Measurements from ENCODE around the gene ZNF638. TPM values are rescaled to one million over a fixed set of nuclear protein-coding genes. Genes with fewer than 3 reads are reported as not detected.

Gene ZNF638
- total and polyA plus RNA-seq, 4 donors: 24.8 to 151 (median 56.1) TPM

GRCh38 chr2:71323386-71323785, 8.2 kb upstream of the ZNF638 start:
- H3K27me3 ChIP-seq (ENCODE audit: control insufficient read depth in 4 of 4, insufficient read depth in 4 of 4, low read length in 3 of 4): no peaks in the 10 kb centered on the region
- H3K9me3 ChIP-seq (ENCODE audit: control insufficient read depth in 4 of 4, low read length in 3 of 4): peaks cover 0 to 3% (median 0%) of the 10 kb centered on the region in 4 donors
- H3K4me3 ChIP-seq (ENCODE audit: low read depth in 1 of 3, low read length in 3 of 3): no peak overlapping the region
- TF ChIP-seq RXRA (IDR thresholded peaks at IDR 0.05): no peak
- no peak for TF ChIP-seq FOXA2 (IDR thresholded peaks at IDR 0.05)
- TF ChIP-seq ZBTB33 (IDR thresholded peaks at IDR 0.05): no peak
- TF ChIP-seq SP1 (IDR thresholded peaks at IDR 0.05): no peak
- TF ChIP-seq YY1 (IDR thresholded peaks at IDR 0.05): no peak
- TF ChIP-seq MAX (IDR thresholded peaks at IDR 0.05): no peak
- no peak for TF ChIP-seq FOXA1 (IDR thresholded peaks at IDR 0.05)
- TF ChIP-seq EGR1 (IDR thresholded peaks at IDR 0.05; ENCODE audit: low read depth in 2 of 2): no peak
- no peak for TF ChIP-seq REST (IDR thresholded peaks at IDR 0.05)
- no peak for TF ChIP-seq JUND (IDR thresholded peaks at IDR 0.05)
- TF ChIP-seq CTCF (IDR thresholded peaks at IDR 0.05; ENCODE audit: low read depth, low read length, missing input control): no peak
- TF ChIP-seq ATF3 (IDR thresholded peaks at IDR 0.05): no peak
- TF ChIP-seq NR2F2 (IDR thresholded peaks at IDR 0.05): no peak
- no peak for TF ChIP-seq HNF4G (IDR thresholded peaks at IDR 0.05)
- TF ChIP-seq HNF4A (conservative IDR thresholded peaks at IDR 0.05): no peak
- no peak for TF ChIP-seq TAF1 (conservative IDR thresholded peaks at IDR 0.05)
- no peak for TF ChIP-seq GABPA (IDR thresholded peaks at IDR 0.05 in 1 of 2, conservative IDR thresholded peaks at IDR 0.05 in 1 of 2)
- H3K27ac ChIP-seq (ENCODE audit: low read depth in 1 of 2, low read length in 2 of 2): no peak overlapping the region
- no peaks in the 10 kb centered on the region for H3K4me1 ChIP-seq (ENCODE audit: control insufficient read depth in 4 of 4, insufficient read depth in 4 of 4, low read length in 3 of 4)
- DNase-seq (ENCODE audit: low spot score): no peak
- no peak overlapping the region for H3K9ac ChIP-seq (ENCODE audit: low read depth in 1 of 2, low read length in 2 of 2)
- H3K36me3 ChIP-seq (ENCODE audit: control insufficient read depth in 4 of 4, insufficient read depth in 3 of 4, low read depth in 1 of 4, low read length in 3 of 4): no peaks in the 10 kb centered on the region
- 95% methylated on average over 6 of the region's 6 CpGs for WGBS

- 97% methylated on average over 3 of the region's 3 CpGs for WGBS
- H3K4me1 ChIP-seq (ENCODE audit: control insufficient read depth in 4 of 4, insufficient read depth in 4 of 4, low read length in 3 of 4): peaks cover 0 to 3% (median 2%) of the 10 kb centered on the region in 4 donors
- TF ChIP-seq TAF1 (conservative IDR thresholded peaks at IDR 0.05) (no peak), YY1 (IDR thresholded peaks at IDR 0.05) (no peak), ZBTB33 (IDR thresholded peaks at IDR 0.05) (no peak), CTCF (IDR thresholded peaks at IDR 0.05; ENCODE audit: low read depth, low read length, missing input control) (no peak), MAX (IDR thresholded peaks at IDR 0.05) (no peak), FOXA1 (IDR thresholded peaks at IDR 0.05) (no peak), NR2F2 (IDR thresholded peaks at IDR 0.05) (no peak)
Observed at GRCh38 chr2:71326968-71327367, 4.6 kb upstream of the ZNF638 start.

More at GRCh38 chr2:71326968-71327367, 4.6 kb upstream of the ZNF638 start:
- DNase-seq (ENCODE audit: low spot score): no peak
- Histone ChIP-seq H3K4me3 (ENCODE audit: low read depth in 1 of 3, low read length in 3 of 3) (no peak overlapping the region), H3K9ac (ENCODE audit: low read depth in 1 of 2, low read length in 2 of 2) (no peak overlapping the region), H3K9me3 (ENCODE audit: control insufficient read depth in 4 of 4, low read length in 3 of 4) (no peaks in the 10 kb centered on the region), H3K27ac (ENCODE audit: low read depth in 1 of 2, low read length in 2 of 2) (no peak overlapping the region), H3K27me3 (ENCODE audit: control insufficient read depth in 4 of 4, insufficient read depth in 4 of 4, low read length in 3 of 4) (no peaks in the 10 kb centered on the region), H3K36me3 (ENCODE audit: control insufficient read depth in 4 of 4, insufficient read depth in 3 of 4, low read depth in 1 of 4, low read length in 3 of 4) (no peaks in the 10 kb centered on the region)
